Kidney epithelial cell (primary cell): ENCODE measurements around the gene LTBP1. TPM values are rescaled to one million over a fixed set of nuclear protein-coding genes. Genes with fewer than 3 reads are reported as not detected.

Experiments used
- DNase-seq: peaks from one replicate; pipeline ENCODE4 v3.0.0-alpha.2; 2010; ENCODE audit warnings: low read depth
- H3K27me3 ChIP-seq: 2 replicates; pipeline ENCODE4 v1.6.0; 2011; ENCODE audit warnings: low read length; ENCODE audit not compliant: control insufficient read depth, insufficient read depth
- H3K36me3 ChIP-seq: 2 replicates; pipeline ENCODE4 v1.5.1; 2011; ENCODE audit warnings: low read length; ENCODE audit not compliant: control insufficient read depth, insufficient read depth
- H3K4me3 ChIP-seq: 2 replicates; pipeline ENCODE4 v1.5.1; 2011; ENCODE audit warnings: low read depth, mild to moderate bottlenecking, control low read depth, low read length
- total RNA-seq: library from RNA; depleted of rRNA; stranded (reverse); fragments of >200 nt; gene quantifications from 2 replicates; pipeline ENCODE4 v1.2.3, GENCODE V29; 2015
- TF ChIP-seq, protein P1 (sequence below): IDR thresholded peaks from 2 replicates; pipeline ENCODE4 v1.5.1; 2011; ENCODE audit warnings: mild to moderate bottlenecking, moderate library complexity, low read length, control low read depth, inconsistent platforms; ENCODE audit not compliant: insufficient read depth, poor library complexity, severe bottlenecking

The LTBP1 gene
- total RNA-seq, 1 donor from 2014 or later, result 39.3 TPM

DNA sequence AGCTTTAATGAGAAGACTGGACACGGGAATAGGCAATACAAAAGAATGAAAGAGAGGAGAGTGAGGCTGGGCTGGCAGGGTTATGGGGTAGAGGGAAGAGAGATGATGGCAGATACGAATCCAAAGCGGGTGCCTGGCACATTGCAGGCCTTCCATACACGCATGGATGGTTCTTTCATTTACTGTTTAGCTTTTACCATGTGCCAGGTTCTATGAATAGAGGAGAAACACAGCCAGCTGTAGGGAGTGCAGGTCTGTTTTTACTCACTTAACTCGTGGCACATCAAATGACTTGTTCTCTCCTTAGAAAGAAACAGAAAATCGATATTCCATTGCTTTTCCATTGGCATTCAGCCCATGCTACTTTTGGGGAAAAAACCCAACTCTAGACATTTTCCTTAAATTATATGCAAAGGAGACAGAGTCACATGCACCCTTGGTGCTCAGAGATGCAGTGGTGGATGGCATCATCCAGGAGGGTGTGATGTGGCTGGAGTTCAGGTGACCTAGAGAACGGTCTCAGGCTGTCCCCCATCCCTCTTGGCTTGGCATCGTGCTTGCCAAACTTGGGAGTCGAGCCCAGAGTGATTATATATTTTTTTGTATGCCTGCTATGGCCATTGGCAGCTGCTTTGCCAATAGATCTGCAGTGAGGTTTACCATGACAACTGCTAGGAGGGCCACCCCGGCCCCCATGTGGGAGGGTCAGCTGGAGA lies 6.2 kb downstream of the LTBP1 start:
- H3K4me3 ChIP-seq, result no peak overlapping the region
- H3K36me3 ChIP-seq, result no peaks in the 10 kb centered on the region
- TF ChIP-seq, protein P1, sequence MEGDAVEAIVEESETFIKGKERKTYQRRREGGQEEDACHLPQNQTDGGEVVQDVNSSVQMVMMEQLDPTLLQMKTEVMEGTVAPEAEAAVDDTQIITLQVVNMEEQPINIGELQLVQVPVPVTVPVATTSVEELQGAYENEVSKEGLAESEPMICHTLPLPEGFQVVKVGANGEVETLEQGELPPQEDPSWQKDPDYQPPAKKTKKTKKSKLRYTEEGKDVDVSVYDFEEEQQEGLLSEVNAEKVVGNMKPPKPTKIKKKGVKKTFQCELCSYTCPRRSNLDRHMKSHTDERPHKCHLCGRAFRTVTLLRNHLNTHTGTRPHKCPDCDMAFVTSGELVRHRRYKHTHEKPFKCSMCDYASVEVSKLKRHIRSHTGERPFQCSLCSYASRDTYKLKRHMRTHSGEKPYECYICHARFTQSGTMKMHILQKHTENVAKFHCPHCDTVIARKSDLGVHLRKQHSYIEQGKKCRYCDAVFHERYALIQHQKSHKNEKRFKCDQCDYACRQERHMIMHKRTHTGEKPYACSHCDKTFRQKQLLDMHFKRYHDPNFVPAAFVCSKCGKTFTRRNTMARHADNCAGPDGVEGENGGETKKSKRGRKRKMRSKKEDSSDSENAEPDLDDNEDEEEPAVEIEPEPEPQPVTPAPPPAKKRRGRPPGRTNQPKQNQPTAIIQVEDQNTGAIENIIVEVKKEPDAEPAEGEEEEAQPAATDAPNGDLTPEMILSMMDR, result no peak
- H3K27me3 ChIP-seq, result no peaks in the 10 kb centered on the region
- no peak for DNase-seq

DNA sequence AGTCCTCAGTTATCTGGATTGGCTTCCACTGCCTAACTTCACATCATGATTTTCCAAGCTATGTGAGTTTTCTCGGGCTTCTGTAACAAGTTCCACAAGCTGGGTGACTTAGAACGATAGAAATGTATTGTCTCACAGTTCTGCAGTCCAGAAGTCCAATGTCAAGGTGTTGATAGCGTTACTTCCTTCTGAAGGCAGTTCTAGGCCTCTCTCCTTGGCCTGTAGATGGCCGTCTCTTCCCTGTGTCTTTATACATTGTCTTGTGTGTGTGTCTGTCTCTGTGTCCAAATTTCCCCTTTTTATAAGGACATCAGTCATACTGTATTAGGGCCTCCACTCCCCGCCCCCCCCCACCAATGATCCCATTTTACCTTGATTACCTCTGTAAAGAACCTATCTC lies 7.5 kb downstream of the LTBP1 start:
- no peak for DNase-seq
- no peaks in the 10 kb centered on the region for H3K27me3 ChIP-seq
- H3K36me3 ChIP-seq, result no peaks in the 10 kb centered on the region
- no peak overlapping the region for H3K4me3 ChIP-seq
- TF ChIP-seq, protein P1, result no peak

DNA sequence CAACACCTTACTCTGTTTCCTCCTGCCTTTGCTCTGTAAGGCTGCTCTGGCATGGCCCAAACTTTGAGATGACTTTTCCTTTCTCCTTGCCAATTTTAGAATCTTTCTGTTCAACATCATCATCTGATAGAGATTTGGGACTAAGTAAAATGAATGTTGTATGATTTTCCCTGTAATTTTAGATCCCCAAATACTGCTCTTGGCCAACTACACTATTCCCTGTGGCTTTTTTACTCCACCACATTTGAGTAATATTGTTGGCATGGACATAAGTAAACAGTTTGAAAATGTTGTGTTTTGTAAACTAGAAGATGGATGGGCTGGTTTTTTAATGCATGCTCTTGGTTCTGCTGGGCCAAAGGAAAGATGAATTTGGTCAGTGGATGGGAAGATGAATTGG lies 12.1 kb downstream of the LTBP1 start:
- TF ChIP-seq, protein P1, result no peak
- DNase-seq, result no peak

DNA sequence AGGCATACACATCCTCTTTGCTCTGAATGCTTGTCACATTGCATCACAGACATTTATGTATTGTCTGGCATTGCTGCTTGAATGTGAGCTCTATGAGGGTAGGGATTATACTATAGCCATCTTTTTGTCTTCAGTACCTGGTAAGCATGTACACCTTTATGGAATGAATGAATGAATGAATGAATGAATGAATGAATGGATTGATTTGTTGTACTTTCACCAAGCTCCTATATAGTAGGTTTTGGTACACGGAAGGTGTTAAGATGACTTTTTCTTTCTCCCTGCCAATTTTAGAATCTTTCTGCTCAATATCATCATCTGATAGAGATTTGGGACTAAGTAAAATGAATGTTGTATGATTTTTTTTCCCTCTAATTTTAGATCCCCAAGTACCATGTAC lies 13.5 kb downstream of the LTBP1 start:
- H3K27me3 ChIP-seq, result no peaks in the 10 kb centered on the region
- TF ChIP-seq, protein P1, result no peak
- no peak overlapping the region for H3K4me3 ChIP-seq
- no peaks in the 10 kb centered on the region for H3K36me3 ChIP-seq
- no peak for DNase-seq

More for the DNA sequence above, 12.1 kb downstream of the LTBP1 start:
- Histone ChIP-seq H3K4me3 (no peak overlapping the region), H3K36me3 (no peaks in the 10 kb centered on the region), H3K27me3 (no peaks in the 10 kb centered on the region)

- no peak overlapping the region for H3K4me3 ChIP-seq
- no peaks in the 10 kb centered on the region for H3K36me3 ChIP-seq
- DNase-seq, result no peak
- TF ChIP-seq, protein P1, result no peak
- no peaks in the 10 kb centered on the region for H3K27me3 ChIP-seq
These were observed 14.1 kb downstream of the LTBP1 start for GRCh38 chr2:32960647-32961403.

GRCh38 chr2:32962690-32963089 lies 15.9 kb downstream of the LTBP1 start:
- DNase-seq, result no peak
- Histone ChIP-seq H3K4me3 (no peak overlapping the region), H3K27me3 (no peaks in the 10 kb centered on the region), H3K36me3 (no peaks in the 10 kb centered on the region)
- TF ChIP-seq, protein P1, result no peak
